Stomach (tissue), 4 donors: ENCODE measurements around the gene RPN1.

ENCODE experiments used
- CTCF ChIP-seq, 7 experiments: fragments of 450-650 bp in 4 of 7; fragments of 200-600 bp in 3 of 7; sonication (generic) in 3 of 7; IDR thresholded peaks; one replicate each; pipeline ENCODE4 v1.5.1; 2016 to 2019; ENCODE audit warnings: antibody characterized with exemption in 7 of 7, control low read depth in 2 of 7, mild to moderate bottlenecking in 1 of 7
- EP300 ChIP-seq: sonication (generic); formaldehyde crosslinking; IDR thresholded peaks from one replicate; pipeline ENCODE4 v1.6.1; 2017; ENCODE audit warnings: antibody characterized with exemption
- POLR2AphosphoS5 ChIP-seq, 3 donors: sonication (generic); formaldehyde crosslinking; IDR thresholded peaks; one replicate each; pipeline ENCODE4 v1.6.1; 2016; ENCODE audit warnings: antibody characterized with exemption in 3 of 3

GRCh38 chr3:128684986-128685726 is 34.5 kb upstream of the RPN1 start:
- no peak for TF ChIP-seq POLR2AphosphoS5 (IDR thresholded peaks at IDR 0.05)
- no peak for TF ChIP-seq CTCF (IDR thresholded peaks at IDR 0.05)
- no peak for TF ChIP-seq EP300
